Measurements from ENCODE around the gene RNU4-1. TPM values are rescaled to one million over a fixed set of nuclear protein-coding genes. Genes with fewer than 3 reads are reported as not detected.

Gene RNU4-1
- total RNA-seq, 1 donor from 2014 or later = under 0.01 TPM

DNA sequence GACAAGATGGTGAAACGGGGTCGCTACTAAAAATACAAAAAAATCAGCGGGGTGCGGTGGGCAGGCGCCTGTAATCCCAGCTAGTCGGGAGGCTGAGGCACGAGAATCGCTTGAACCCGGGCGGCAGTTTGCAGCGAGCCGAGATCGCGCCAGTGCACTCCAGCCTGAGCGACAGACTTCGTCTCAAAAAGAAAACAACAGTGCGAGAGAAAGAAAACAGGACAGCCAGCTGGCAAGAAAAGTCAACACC lies 701 bp downstream of the RNU4-1 start:
- DNase-seq (ENCODE audit: low spot score in 2 of 2) (no peak), FAIRE-seq (no peak)

GRCh38 chr12:120290609-120291305 lies 2.3 kb downstream of the RNU4-1 start:
- DNase-seq (ENCODE audit: low spot score in 2 of 2) (no peak), FAIRE-seq (no peak)

DNA sequence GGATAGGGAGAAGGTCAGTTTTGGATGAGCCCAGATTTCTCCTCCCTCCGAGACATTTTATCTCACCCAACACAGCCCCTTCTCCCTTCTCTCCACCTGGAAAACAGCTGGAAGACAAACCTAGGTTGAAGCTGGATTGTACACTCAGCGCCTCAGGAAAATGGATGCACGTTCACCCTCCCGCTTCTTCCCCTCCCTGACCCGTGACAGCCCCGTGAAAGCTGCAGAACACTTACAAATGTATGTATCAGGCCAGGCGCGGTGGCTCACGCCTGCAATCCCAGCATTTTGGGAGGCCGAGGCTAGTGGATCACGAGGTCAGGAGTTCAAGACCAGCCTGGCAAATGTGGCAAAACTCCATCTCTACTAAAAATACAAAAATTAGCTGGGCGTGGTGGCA lies 5.5 kb downstream of the RNU4-1 start:
- FAIRE-seq = no peak
- DNase-seq (ENCODE audit: low spot score in 2 of 2) = no peak

- FAIRE-seq = no peak
Measured at GRCh38 chr12:120286768-120287490, 6.1 kb downstream of the RNU4-1 start.

GRCh38 chr12:120284381-120284780 lies 8.7 kb downstream of the RNU4-1 start:
- FAIRE-seq (no peak), DNase-seq (ENCODE audit: low spot score in 2 of 2) (no peak)

More at GRCh38 chr12:120286768-120287490, 6.1 kb downstream of the RNU4-1 start:
- DNase-seq (ENCODE audit: low spot score in 2 of 2) = no peak

DNA sequence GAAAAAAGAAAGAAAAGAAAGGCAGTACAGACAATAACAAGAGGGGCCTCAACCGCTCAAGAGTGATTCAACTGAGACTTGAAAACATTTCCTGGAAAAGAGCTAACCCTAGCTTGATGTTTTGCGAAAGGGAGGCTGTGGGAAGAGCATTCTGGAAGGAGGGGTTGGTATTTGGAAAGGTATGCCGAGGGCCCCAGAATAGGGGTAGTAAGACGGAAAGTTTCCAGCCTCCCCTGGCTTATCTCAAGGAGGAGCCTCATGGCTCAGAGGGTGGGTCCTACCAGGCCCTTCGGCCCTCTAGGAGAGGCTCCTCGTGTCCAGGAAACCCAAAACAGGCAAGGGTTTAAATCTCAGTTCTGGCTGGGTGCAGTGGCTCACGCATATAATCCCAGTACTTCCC lies 9.7 kb downstream of the RNU4-1 start:
- DNase-seq (ENCODE audit: low spot score in 2 of 2) (no peak), FAIRE-seq (no peak)

DNA sequence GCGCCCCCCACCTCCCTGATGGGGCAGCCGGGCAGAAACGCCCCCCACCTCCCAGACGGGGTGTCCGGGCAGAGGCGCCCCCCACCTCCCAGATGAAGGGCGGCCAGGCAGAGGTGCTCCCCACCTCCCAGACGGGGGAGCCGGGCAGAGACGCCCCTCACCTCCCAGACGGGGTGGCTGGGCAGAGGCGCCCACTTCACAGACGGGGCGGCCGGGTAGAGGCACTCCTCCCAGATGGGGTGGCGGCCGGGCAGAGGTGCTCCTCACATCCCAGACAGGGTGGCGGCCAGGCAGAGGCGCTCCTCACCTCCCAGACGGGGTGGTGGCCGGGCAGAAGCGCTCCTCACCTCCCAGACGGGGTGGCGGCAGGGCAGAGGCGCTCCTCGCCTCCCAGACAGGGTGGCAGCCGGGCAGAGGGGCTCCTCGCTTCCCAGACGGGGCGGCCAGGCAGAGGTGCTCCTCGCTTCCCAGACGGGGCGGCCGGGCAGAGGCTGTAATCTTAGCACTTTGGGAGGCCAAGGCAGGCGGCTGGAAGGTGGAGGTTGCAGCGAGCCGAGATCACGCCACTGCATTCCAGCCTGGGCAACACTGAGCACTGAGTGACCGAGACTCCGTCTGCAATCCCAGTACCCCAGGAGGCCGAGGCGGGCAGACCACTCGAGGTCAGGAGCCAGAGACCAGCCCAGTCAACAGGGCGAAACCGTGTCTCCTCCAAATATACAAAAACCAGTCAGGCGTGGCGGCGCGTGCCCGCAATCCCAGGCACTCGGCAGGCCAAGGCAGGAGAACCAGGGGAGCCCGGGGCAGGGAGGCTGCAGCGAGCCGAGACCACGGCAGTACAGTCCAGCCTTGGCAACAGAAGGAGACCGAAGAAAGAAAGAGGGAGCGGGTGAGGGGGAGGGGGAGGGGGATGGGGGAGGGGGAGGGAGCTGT lies 14.6 kb downstream of the RNU4-1 start:
- FAIRE-seq = no peak
- DNase-seq (ENCODE audit: low spot score in 2 of 2) = no peak

- DNase-seq (ENCODE audit: low spot score in 2 of 2) (no peak), FAIRE-seq (no peak)
Measured at GRCh38 chr12:120276734-120277133, 16.3 kb downstream of the RNU4-1 start.

GRCh38 chr12:120267736-120268135 lies 25.3 kb downstream of the RNU4-1 start:
- DNase-seq (ENCODE audit: low spot score in 2 of 2) (no peak), FAIRE-seq (no peak)

DNA sequence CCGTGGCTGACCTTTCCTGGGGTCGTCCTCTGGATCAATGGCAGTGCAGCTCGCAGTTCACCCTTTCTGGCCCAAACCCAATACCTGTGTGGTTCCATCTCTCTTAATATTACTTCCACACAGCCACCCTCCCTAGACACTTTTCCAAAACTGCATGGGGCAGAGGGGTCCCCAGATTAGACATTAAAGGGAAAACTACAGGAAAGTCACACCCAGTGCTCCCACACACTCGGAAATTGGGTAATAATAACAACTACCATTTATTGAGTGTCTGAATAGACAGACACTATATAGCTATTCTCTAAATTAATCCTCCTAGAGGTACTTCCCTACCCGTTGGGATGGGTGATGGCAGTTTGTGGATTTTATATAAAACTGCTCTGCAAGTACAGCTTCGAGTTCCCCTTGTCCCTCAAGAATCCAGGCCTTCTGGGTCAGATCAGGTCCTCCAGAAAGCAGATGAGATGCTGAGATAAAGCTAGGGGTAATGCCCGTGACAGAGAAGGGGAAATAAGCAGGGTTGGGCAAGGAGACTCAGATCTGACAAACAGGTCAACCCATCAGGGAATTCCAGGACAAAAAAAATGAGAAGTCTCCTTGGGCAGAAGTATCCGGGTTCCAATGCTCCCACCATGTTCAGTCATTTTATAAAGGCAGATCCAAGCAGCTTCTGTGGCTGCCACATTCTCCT lies 26.7 kb downstream of the RNU4-1 start:
- FAIRE-seq (no peak), DNase-seq (ENCODE audit: low spot score in 2 of 2) (no peak)

- DNase-seq (ENCODE audit: low spot score in 2 of 2) = peak; percentile 95 to 97
- FAIRE-seq = no peak
Measured at GRCh38 chr12:120265473-120266179, 27.4 kb downstream of the RNU4-1 start, which contains the start of gene PXN. Gene PXN (minus strand): TSS chr12:120265730. CDS start chr12:120265629, 101 bp downstream.

- FAIRE-seq (no peak), DNase-seq (ENCODE audit: low spot score in 2 of 2) (no peak)
Measured at GRCh38 chr12:120264904-120265472, 28.0 kb downstream of the RNU4-1 start.

DNA sequence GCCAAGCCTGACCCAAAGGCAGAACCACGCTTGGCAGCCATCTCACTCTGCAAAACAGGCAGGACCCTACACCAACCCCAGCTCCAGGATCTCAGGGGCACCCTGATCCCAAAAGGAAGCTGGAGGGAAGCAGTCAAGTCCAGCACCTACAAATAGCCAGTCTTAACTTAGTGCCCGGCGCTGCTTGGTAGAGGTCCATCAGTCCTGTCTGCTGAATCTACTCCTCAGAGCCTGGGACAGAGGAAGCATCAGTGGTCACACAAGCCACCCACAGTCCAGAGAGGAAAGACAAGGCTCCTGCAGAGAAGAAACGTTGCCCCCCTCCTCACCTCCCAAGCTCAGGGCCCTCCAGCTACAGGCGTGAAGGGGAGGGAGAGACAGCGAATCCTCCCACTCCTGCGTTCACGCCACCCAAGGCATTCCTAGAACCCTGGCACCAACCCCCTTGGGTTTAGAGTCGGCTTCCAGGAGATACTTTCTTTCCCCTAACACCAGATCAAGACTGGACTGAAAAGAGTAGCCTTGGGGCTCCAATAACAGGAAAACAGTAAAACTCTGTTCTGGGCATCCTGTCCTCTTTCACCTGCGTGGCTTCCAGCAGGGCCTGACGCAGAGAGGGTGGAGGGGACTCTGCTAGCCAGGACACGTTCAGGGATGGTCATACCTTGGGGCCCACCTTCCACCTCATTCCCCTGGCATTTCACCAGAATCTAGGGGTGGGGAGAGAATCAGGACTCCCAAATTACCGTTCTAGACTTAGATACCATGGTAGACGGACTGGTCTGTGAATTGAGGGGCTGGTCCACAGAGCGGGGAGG lies 28.7 kb downstream of the RNU4-1 start:
- FAIRE-seq (no peak), DNase-seq (ENCODE audit: low spot score in 2 of 2) (no peak)

DNA sequence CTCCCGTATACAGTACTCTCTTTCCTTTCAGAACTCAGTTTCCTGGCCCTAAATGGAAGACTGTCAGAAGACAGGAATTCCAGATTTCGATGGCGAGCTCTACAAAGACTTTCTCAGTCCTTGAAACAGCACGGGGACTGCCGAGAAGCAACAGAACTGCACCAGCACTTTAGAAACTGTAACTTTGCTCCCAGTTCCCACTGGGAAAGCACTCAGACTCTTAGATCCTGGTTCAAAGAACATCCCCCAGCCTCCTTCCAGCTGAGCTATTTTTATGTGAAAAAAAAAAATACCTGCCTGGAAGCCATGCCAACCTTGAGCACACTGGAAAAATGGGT lies 29.3 kb downstream of the RNU4-1 start:
- DNase-seq (ENCODE audit: low spot score in 2 of 2) (no peak), FAIRE-seq (no peak)

DNA sequence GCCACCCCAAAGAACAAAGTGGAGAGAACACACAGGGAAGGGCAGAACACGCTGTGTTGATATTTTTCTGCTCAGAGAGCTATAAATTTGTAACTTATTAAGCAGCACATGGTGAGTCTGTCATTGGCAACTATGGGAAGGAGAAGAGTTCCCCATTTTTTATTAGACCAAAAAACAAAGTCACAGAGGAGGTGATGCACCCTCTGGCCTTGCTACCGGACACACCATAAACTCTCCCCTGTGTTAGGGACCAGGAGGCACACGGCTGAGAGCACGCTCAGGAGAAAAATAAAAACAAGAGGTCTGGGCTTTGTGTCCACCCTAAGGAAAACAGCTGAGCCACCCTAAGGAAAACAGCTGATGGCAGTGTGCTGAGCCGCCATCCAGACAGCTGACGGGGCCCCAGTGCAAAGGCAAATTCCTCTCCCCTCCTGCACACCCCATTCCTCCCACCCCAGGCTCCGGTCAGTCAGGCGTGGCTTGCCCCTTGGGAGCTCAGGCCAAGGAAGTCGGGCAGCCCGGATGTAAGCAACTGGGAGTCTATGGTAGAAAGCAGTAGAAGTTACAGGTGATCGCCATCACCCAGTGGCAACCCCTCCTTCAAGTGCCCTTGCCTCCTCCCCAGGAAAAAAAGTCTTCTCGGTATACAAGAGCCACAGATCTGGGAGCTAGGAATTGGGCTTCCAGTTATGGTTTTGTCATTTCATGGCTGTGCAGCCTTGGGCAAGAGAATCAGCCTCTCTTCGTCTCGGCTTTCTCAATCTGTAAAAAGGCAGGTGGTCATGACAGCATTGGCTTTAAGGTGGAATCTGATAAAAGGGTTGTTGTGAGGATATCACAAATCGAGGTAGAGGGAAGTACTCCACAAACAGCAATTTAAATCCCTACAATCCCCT lies 29.9 kb downstream of the RNU4-1 start:
- no peak for FAIRE-seq
- no peak for DNase-seq (ENCODE audit: low spot score in 2 of 2)

- no peak for FAIRE-seq
Measured at GRCh38 chr12:120261951-120262851, 30.8 kb downstream of the RNU4-1 start.

DNA sequence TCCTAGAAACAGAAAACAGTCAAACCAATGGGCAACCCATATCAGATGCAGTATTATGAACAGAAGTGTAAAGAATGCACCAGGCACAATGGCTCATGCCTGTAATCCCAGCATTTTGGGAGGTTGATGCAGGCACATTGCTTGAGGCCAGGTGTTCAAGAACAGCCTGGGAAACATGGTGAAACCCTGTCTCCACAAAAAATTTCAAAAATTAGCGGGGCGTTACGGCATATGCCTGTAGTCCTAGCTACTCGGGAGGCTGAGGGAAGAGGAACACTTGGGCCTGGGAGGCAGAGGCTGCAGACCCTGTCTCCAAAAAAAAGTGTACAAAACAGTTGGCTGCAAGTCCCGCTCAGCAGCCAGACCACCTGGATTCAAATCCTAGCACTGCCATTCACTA lies 32.4 kb downstream of the RNU4-1 start:
- FAIRE-seq (no peak), DNase-seq (ENCODE audit: low spot score in 2 of 2) (no peak)

More at GRCh38 chr12:120261951-120262851, 30.8 kb downstream of the RNU4-1 start:
- DNase-seq (ENCODE audit: low spot score in 2 of 2) = no peak

Measured in frontal cortex (tissue), 4 donors.